Left ventricle myocardium inferior (tissue), 1 donor: ENCODE data around the gene OR2G2. TPM values are rescaled to one million over a fixed set of nuclear protein-coding genes. Genes with fewer than 3 reads are reported as not detected.

Source experiments
- DNase-seq: peaks from one replicate; pipeline ENCODE4 v3.0.0-alpha.2; 2020
- H3K27ac ChIP-seq: fragments of 200-600 bp; replicated peaks from 2 replicates; pipeline ENCODE4 v1.8.0; 2021
- H3K27me3 ChIP-seq: fragments of 200-600 bp; 2 replicates; pipeline ENCODE4 v1.8.0; 2021; ENCODE audit warnings: low read depth
- H3K36me3 ChIP-seq: fragments of 200-600 bp; 2 replicates; pipeline ENCODE4 v1.8.0; 2021
- H3K4me1 ChIP-seq: fragments of 200-600 bp; 2 replicates; pipeline ENCODE4 v1.8.0; 2021
- H3K4me3 ChIP-seq: fragments of 200-600 bp; 2 replicates; pipeline ENCODE4 v1.8.0; 2021; ENCODE audit warnings: mild to moderate bottlenecking, moderate library complexity
- H3K9me3 ChIP-seq: fragments of 200-600 bp; replicated peaks from 2 replicates; pipeline ENCODE4 v1.8.0; 2021
- intact Hi-C: fragments of 100-400 bp; cut with micrococcal nuclease; formaldehyde crosslinking; loops from one replicate; pipeline ENCODE4 v1.11.0; 2022
- total RNA-seq: library from RNA; stranded (reverse); fragmentation: NEBNext Ultra II Directional; extraction: Animal tissue kit (Norgen Biotek cat#: 25700); gene quantifications from one replicate; pipeline ENCODE4 v1.2.1, GENCODE V29; 2021
- TF ChIP-seq, protein P1 (sequence below): fragments of 200-600 bp; IDR thresholded peaks from 2 replicates; pipeline ENCODE4 v1.8.0; 2021; ENCODE audit warnings: antibody characterized with exemption, mild to moderate bottlenecking, borderline replicate concordance
- donor health status: DM: no; HTN: yes; CAD: no; lungs with severe emphysema.

OR2G2 gene
- total RNA-seq, 1 donor from 2014 or later = not detected

DNA sequence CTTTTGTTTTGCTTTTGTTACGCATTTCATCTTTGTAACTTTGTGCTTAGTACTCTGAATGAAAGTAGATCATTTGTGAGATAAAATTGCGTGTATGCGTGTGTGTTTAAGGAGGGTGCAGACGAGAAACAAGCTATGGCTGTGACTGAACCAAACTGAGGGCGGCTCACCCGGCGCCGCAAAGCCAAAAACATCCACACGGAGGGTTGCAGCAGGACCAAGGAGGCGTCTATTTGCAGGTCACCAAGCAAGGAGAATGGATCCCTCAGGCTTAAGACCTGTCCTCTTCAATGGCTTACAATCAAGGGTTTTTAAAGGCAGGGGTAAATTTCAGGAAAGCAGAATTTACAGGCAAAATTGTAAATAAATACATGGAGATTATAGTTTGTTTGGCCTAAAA lies 26.4 kb upstream of the OR2G2 start:
- TF ChIP-seq, protein P1, sequence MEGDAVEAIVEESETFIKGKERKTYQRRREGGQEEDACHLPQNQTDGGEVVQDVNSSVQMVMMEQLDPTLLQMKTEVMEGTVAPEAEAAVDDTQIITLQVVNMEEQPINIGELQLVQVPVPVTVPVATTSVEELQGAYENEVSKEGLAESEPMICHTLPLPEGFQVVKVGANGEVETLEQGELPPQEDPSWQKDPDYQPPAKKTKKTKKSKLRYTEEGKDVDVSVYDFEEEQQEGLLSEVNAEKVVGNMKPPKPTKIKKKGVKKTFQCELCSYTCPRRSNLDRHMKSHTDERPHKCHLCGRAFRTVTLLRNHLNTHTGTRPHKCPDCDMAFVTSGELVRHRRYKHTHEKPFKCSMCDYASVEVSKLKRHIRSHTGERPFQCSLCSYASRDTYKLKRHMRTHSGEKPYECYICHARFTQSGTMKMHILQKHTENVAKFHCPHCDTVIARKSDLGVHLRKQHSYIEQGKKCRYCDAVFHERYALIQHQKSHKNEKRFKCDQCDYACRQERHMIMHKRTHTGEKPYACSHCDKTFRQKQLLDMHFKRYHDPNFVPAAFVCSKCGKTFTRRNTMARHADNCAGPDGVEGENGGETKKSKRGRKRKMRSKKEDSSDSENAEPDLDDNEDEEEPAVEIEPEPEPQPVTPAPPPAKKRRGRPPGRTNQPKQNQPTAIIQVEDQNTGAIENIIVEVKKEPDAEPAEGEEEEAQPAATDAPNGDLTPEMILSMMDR = no peak

DNA sequence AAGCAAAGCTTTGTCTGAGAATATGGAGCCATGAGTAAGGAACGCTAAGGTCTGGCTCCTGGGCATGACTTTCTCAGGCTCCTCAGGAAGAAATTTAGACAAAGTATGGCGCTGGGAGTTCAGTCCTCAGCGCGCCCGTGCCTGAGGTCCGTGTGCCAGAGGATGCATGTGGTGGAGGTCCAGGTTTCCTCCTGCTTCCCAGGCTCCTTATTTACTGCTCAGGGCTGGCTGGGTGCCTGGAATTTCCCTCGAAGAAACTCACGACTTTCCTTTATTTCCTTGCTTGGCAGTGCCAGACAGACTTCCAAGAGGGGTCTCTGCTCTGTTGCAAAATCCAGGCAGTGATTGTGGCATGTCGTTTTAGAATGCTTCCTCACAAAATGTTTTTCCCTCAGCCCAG lies 26.0 kb upstream of the OR2G2 start:
- H3K9me3 ChIP-seq = no peaks in the 10 kb centered on the region
- TF ChIP-seq, protein P1 = no peak
- H3K4me1 ChIP-seq = no peaks in the 10 kb centered on the region
- no peak overlapping the region for H3K27ac ChIP-seq
- DNase-seq = no peak
- intact Hi-C loops = no loop called here
- H3K27me3 ChIP-seq = no peaks in the 10 kb centered on the region
- no peaks in the 10 kb centered on the region for H3K36me3 ChIP-seq
- H3K4me3 ChIP-seq = no peak overlapping the region

More for the DNA sequence above, 26.4 kb upstream of the OR2G2 start:
- Histone ChIP-seq H3K36me3 (no peaks in the 10 kb centered on the region), H3K4me3 (no peak overlapping the region), H3K27ac (no peak overlapping the region), H3K4me1 (no peaks in the 10 kb centered on the region), H3K9me3 (no peaks in the 10 kb centered on the region), H3K27me3 (peaks cover 4% of the 10 kb centered on the region)
- no peak for DNase-seq
- intact Hi-C loops = no loop called here

DNA sequence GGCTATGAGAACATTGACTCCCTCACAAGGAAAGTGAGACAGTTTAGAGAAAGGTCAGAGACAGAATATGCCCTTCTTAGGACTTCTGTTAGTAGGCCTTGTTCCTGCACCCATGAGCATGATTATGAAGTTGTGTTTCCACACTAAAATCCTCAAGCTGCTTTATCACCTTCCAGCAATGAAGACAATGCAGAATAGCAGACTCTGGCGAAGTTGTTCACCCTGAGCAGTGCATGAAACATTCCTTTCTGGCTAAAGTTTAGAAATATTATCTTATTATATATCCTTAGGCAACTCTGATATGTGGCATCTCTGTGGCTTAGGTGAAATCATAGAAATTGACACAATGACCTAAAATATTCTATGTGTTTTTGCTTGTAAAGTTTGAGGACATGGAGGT lies 13.9 kb upstream of the OR2G2 start:
- no peaks in the 10 kb centered on the region for H3K4me1 ChIP-seq
- intact Hi-C loops = no loop called here
- TF ChIP-seq, protein P1 = no peak
- peaks cover 15% of the 10 kb centered on the region for H3K9me3 ChIP-seq
- DNase-seq = no peak
- no peak overlapping the region for H3K4me3 ChIP-seq
- H3K27ac ChIP-seq = no peak overlapping the region
- H3K27me3 ChIP-seq = no peaks in the 10 kb centered on the region
- no peaks in the 10 kb centered on the region for H3K36me3 ChIP-seq

DNA sequence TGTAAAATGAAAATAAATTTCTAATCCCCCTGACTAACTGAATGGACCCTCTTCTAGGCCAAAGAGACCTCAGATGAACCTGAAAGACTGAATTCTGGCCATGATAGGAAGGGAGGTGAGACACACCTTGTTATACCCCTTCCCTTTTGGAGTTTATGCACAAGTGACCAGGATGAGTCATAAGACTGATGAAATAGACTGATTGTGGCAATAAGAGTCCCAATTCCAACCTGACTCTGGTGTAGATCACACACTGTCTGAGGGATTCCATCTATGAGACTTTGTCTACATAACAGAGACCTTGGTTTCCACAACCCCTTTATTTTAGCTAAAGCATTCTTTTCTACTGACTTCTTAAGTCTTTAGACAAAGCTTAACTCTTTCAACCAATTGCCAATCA lies 13.5 kb upstream of the OR2G2 start:
- intact Hi-C loops = no loop called here
- TF ChIP-seq, protein P1 = no peak
- Histone ChIP-seq H3K27me3 (no peaks in the 10 kb centered on the region), H3K36me3 (no peaks in the 10 kb centered on the region), H3K4me1 (no peaks in the 10 kb centered on the region), H3K4me3 (no peak overlapping the region), H3K9me3 (peaks cover 11% of the 10 kb centered on the region), H3K27ac (no peak overlapping the region)
- no peak for DNase-seq

DNA sequence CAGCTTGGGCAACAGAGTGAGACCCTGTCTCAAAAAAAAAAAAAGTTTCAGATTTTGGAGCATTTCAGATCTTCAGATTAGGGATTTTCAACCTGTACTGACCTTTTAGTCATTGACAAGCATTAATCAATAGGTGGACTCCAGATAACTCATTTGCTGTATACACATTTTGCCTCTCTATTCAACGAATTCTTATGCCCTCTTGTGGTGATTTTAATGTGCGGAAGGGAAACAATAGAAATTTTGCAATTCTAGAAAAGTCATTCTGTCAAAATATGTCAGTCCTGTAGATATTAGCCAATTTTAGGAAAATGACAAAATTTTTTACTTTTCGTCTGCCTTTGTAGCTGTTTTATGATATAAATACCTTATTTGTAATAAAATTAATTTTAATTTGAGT lies 11.6 kb upstream of the OR2G2 start:
- Histone ChIP-seq H3K27ac (no peak overlapping the region), H3K27me3 (no peaks in the 10 kb centered on the region), H3K9me3 (no peaks in the 10 kb centered on the region), H3K36me3 (no peaks in the 10 kb centered on the region), H3K4me1 (no peaks in the 10 kb centered on the region), H3K4me3 (no peak overlapping the region)
- intact Hi-C loops = no loop called here
- TF ChIP-seq, protein P1 = peak; percentile 11
- no peak for DNase-seq
